Non-pigmented ciliary epithelial cell (primary cell): Measurements from ENCODE around the gene RELT.

Experiments
- DNase-seq: peaks from one replicate; pipeline ENCODE4 v3.0.0-alpha.2; 2010; ENCODE audit warnings: low read depth

Gene RELT

GRCh38 chr11:73376160-73376802 is at the start of gene RELT:
Gene RELT (plus strand): TSS chr11:73376399. CDS start chr11:73389137, 12,738 bp downstream.
- DNase-seq = no peak

GRCh38 chr11:73326929-73327811 is 49.0 kb upstream of the RELT start:
- no peak for DNase-seq

GRCh38 chr11:73327812-73328364 is 48.3 kb upstream of the RELT start:
- DNase-seq = no peak

DNA sequence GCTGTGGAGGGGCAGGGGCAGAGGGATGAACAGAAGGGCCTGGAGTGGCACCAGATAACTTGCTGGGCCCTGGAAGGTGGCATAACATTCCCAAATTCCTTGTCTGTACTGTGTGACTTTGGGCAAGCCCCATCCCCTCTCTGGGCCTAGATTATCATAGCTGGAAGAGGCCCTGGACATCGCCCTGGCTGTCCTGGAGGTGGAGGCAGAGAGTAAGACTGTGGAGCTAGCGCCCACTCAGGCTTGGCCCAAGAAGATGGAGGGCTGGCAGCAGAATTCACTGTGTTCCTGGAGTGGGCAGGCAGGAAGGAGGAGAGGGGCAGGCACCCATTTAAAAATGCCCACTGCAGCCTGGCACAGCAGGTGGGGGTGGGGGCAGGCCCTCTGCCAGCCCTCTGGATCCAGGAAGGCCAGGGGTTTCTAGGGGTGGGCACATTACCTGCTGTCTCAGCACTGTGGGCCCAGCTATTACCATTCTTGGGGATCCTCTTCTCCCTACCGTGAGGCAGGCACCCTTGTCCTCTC is 45.6 kb upstream of the RELT start:
- no peak for DNase-seq

DNA sequence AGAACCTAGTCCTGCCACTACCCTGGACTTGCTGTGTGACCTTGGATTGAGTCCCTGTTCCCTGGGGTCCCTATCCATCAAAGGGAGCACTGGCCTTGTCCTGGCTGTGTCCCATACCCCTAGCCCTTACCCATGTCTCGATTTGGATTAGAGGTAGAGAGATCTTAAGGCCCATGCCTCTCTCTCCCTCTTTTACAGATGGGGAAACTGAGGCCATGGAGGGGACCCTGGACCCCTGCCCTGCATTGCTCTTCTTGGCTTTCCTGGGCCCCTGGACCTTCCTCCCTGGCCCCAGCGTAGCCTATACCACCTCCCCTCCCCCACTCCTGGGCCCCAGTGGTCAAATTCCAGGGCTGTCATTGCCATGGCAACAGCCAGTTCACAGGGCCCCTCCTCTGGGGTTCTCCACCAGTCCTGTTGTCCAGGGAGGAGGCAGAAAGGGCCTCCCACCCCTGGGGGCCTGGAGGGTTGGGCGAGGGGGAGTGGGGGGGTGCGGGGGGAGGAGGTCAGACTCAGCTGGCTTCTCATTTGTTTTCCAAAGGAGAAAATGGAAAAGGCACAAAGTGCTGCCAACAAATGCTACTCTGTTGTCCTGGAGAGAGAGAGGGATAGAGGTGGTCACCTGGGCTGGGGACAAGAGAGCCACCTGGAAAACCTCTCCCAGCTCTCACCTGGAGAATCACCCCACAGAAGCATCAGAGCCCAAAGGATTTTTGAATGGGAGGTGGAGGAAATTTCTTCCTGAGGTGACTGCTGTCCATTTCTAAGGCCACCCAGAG is 44.9 kb upstream of the RELT start:
- DNase-seq = no peak

DNA sequence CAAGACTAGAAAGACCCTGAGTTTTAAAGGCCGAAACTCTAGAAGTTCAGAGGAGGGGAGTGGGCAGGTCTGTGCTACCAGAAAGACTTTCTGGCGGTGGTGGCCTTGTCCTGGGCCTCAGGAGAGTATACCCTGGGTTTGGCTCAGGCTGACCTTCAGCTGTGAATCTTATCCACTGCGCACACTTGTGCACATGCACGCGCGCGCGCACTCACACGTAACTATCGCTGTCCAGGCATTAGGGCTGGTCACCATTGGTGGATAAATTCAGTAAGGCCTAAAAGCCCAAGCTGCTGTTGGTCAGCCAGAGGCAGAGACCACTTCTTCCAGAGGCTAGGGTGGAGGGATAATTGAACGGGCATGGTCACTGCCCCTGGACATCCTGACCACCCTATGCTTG is 43.0 kb upstream of the RELT start:
- no peak for DNase-seq

DNA sequence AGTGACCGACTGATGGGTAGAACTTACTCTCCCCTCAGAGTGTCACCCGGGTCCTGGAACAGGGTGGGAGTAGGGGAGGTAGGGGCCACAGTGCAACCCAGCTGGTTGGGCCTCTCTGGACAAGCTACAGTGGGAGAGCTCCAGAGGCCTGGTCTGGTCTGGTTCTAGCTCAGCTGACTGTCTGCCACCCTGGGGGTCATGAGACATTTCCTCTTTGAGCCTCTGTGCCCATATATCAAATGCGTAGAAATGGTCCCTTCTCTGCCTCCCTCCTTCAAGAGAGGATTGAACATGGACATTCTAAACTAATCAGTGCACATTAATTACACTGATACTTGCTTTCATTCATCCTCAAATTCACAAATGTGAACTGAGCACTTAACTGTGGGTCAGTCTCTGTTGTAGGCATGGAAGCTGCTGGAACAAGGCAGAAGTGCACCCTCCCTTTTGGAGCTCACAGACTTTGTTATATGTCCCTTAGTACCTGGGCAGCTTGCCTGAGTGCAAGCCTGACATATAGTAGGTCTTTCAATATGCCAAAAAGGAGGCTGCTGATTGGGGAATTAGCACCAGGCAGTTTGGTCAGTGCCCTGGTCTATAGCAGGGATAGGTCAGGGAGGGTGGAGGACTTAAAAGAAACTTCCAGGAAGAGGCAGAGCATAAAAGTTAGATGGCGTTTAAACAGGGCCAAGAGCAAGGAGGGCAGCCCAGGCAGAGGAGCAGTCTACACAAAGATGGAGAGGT is 42.4 kb upstream of the RELT start:
- no peak for DNase-seq

DNA sequence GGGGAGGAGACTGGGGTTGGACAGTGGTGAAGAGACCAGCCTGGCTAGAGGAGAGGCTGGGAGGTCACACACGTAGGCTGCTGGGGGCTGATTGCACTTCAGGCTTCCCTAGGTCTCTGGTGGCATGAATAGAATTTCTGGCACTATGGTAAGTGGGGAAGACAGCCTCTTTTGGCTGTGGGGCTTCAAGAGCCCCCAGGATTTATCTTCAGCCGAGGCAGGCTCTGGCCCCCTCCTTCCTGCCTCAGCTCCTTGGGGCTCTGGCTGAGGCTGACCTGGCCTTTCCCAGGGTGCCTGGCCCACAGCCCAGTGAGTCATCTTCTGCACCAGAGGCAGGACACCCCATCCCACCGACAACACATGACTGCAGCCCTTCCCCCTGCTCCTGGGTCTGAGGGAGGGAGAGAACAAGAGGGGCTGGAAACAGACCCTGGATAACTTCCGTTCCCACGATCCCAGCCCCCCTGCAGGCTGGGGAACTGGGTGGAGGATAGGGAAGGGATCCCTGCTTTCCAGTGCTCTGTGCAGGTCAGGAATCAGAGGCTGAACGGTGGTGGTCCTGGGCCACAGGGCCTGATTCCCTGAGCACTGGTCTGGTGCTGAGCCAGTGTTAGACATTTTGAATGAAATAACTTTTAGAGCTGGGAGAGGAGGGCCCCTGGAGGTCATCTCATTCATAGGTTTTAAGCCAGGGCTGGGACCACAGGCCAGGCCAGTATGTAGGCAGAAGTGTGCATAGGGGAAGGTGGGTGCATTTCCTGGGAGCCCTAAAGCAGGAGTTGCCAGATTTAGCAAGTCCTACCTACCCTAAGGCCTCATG is 41.6 kb upstream of the RELT start:
- no peak for DNase-seq

- no peak for DNase-seq
Measured at GRCh38 chr11:73335204-73335923, 40.8 kb upstream of the RELT start.

DNA sequence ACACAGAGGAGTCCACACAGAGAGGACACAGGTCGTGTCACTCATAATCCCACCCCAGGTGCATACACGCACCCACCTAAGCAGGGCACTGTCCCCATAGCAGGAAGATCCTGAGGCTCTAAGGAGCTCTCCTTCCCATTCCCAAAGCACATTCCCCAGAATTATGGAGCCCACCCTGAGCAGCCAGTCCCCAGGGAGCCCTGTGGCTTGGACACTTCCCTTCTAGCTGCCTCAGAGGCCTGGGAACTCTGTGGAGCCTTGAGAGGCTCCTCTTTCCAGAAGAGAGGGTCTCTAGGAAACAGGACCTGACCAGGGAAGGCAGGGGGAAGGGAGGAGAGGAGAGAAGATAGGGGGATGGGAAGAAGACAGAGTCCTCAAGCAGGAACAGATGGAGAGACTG is 38.4 kb upstream of the RELT start:
- DNase-seq = no peak

- no peak for DNase-seq
Measured at GRCh38 chr11:73338279-73338678, 37.9 kb upstream of the RELT start.

DNA sequence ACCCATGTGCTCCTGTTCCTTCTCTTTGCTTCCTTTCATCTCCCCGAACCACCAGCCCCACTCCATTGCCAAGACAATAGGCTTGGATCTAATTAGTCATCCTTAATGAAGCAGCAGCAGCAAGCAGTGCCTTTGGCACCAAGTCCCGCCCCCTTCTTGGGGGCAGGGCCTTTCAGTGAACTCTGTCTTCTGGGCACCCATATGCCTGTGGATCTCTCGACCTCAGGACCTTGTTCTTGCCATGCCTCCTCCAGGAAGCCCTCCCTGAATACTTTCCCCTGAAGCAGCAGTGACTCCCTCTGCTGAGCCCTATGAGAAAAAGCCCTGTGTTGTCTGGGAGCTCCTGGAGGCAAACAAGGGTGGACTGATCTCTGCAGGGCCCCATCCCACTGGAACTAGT is 36.0 kb upstream of the RELT start:
- DNase-seq = no peak

DNA sequence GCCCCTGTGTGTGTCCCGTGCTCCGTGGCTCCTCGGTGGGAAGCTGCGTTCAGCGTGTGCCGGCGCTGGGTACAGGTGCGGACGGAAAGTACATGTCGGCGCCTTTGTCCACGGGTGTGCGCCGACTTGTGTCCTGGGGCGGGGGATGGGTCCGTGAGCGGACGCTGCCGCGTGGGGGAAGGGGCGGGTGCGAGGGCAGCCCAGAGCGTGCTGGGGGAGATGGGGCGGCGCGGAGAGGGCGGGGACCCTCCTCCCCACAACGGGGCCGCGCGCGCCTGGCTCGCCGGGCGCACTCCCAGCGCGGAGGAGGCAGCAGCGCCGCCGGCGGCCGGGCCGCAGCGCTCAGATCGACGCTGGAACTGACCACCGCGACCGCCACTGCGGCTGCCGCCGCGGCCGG is 33.6 kb upstream of the RELT start:
- no peak for DNase-seq

GRCh38 chr11:73343076-73343873 is 32.9 kb upstream of the RELT start:
- no peak for DNase-seq

DNA sequence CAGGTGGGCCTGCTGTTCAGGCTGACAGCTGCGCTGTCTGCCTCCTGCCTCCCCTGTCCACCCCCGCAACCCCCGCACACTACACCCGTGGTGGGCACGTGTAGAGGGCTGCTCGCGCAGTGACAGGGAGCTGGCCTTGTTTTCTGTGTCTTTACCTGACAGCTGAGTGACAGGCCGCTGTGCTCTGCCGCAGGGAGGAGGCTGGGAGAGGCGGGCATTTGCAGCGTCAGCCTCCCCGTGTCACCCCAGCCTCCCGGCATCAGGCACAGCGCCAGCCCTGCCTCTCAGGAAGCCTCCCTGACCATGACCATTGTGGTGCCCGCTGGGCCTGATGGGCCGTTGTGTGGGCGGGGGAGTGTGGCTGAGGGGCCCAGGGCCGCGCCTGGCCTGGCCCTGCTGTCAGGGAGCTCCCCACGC is 32.0 kb upstream of the RELT start:
- DNase-seq = no peak

GRCh38 chr11:73345481-73346160 is 30.6 kb upstream of the RELT start:
- DNase-seq = no peak

- DNase-seq = no peak
Measured at GRCh38 chr11:73346186-73346935, 29.8 kb upstream of the RELT start.

DNA sequence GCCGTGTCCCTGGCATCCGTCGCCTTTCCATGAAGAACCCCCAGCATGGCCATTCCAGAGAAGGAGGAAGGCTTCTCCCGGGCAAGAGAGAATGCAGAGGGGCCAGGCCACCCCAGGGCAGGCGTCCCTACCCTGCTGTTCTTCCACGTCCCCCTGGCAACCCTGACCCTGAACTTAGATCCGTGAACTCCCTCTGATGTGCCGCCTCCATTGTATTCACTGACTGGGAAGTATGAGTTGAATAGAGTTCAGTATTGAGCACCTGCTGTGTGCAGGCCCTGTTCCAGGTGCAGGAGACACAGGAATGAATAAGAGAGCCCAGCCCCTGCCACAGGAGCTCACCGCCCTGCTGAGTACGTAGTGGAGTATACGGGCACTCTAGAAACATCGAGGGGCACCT is 29.1 kb upstream of the RELT start:
- DNase-seq = no peak
